HepG2 (cell line): ENCODE results near the gene CNP. TPM values are rescaled to one million over a fixed set of nuclear protein-coding genes. Genes with fewer than 3 reads are reported as not detected.

ENCODE experiments used
- HIVEP1 ChIP-seq: sonication (generic); formaldehyde crosslinking; IDR thresholded peaks from 2 replicates; pipeline ENCODE4 v1.4.0; 2020; ENCODE audit warnings: mild to moderate bottlenecking, missing genetic modification reagents
- MAFG ChIP-seq: sonication (generic); formaldehyde crosslinking; IDR thresholded peaks from 2 replicates; pipeline ENCODE4 v1.5.1; 2020; ENCODE audit warnings: mild to moderate bottlenecking, missing genetic modification reagents
- PRPF4 ChIP-seq: fragments of 200-400 bp; formaldehyde crosslinking; IDR thresholded peaks from 2 replicates; pipeline ENCODE4 v1.6.1; 2016; ENCODE audit warnings: low read length, low read depth; ENCODE audit not compliant: poor library complexity, severe bottlenecking
- SNAI1 ChIP-seq: sonication (generic); formaldehyde crosslinking; IDR thresholded peaks from 2 replicates; pipeline ENCODE4 v1.5.0; 2020; ENCODE audit warnings: mild to moderate bottlenecking, missing genetic modification reagents, borderline replicate concordance
- YEATS2 ChIP-seq: sonication (generic); formaldehyde crosslinking; IDR thresholded peaks from 2 replicates; pipeline ENCODE4 v1.4.0; 2020; ENCODE audit warnings: missing genetic modification reagents, borderline replicate concordance
- ZBED4 ChIP-seq: sonication (generic); formaldehyde crosslinking; IDR thresholded peaks from 2 replicates; pipeline ENCODE4 v1.4.0; 2020; ENCODE audit warnings: missing genetic modification reagents, borderline replicate concordance
- ZBTB20 ChIP-seq: sonication (generic); formaldehyde crosslinking; IDR thresholded peaks from 2 replicates; pipeline ENCODE4 v1.8.1; 2023; ENCODE audit warnings: missing genetic modification reagents, low read depth, mild to moderate bottlenecking, borderline replicate concordance
- ZBTB44 ChIP-seq: sonication (generic); formaldehyde crosslinking; IDR thresholded peaks from 2 replicates; pipeline ENCODE4 v1.4.0; 2020; ENCODE audit warnings: missing genetic modification reagents
- ZKSCAN1 ChIP-seq: fragments of 150-350 bp; IDR thresholded peaks from 2 replicates; pipeline ENCODE4 v1.6.1; 2014; ENCODE audit warnings: low read length
- ZNF75D ChIP-seq: sonication (generic); formaldehyde crosslinking; IDR thresholded peaks from 2 replicates; pipeline ENCODE4 v1.8.1; 2023; ENCODE audit warnings: missing genetic modification reagents, mild to moderate bottlenecking, borderline replicate concordance
- polyA plus RNA-seq, 8 experiments: library from polyadenylated mRNA; depleted of rRNA in 3 of 8; stranded (reverse) in 7 of 8; unstranded in 1 of 8; fragments of >200 nt; fragmentation: Illumina TruSeq in 4 of 8; extraction: Trizol in 4 of 8; gene quantifications; 2 replicates each; pipeline versions ENCODE4 v1.2.1 to v1.2.3, GENCODE V29; 2011 to 2016; ENCODE audit warnings: low read depth in 4 of 8, missing spikeins in 1 of 8, mixed read lengths in 1 of 8; ENCODE audit not compliant: insufficient read depth in 1 of 8
- total RNA-seq, 5 experiments: library from RNA; depleted of rRNA; stranded (reverse); fragments of >200 nt; fragmentation: Illumina TruSeq; extraction: Trizol; gene quantifications; 2 replicates each; pipeline ENCODE4 v1.2.3, GENCODE V29; 2016; ENCODE audit warnings: low read depth in 1 of 5
- TF ChIP-seq, protein P1 (sequence below): IDR thresholded peaks from 2 replicates; pipeline ENCODE4 v1.6.1; 2016
- TF ChIP-seq, protein P2 (sequence below): sonication (generic); formaldehyde crosslinking; IDR thresholded peaks from 2 replicates; pipeline ENCODE4 v1.5.1; 2020; ENCODE audit warnings: mild to moderate bottlenecking, moderate library complexity, missing genetic modification reagents
- TF ChIP-seq, protein P3 (sequence below): sonication (generic); formaldehyde crosslinking; IDR thresholded peaks from 2 replicates; pipeline ENCODE4 v1.4.0; 2020; ENCODE audit warnings: missing genetic modification reagents, mild to moderate bottlenecking, borderline replicate concordance

The CNP gene
- total and polyA plus RNA-seq, 2 of the 13 experiments (the other 11 are each of a cell fraction or from before 2014, with no cell fraction given): 97.2 to 161 TPM

GRCh38 chr17:42016941-42017865, 50.6 kb downstream of the CNP start, which contains the start of gene DNAJC7 (continued):
- TF ChIP-seq ZNF75D (CRISPR knock-in tag) (peak; percentile 70; the same call in 1 of the 2 replicates), YEATS2 (CRISPR knock-in tag) (peak; percentile 95), SNAI1 (CRISPR knock-in tag) (peak; percentile 99; the same call in 1 of the 2 replicates), MAFG (no peak), HIVEP1 (CRISPR knock-in tag) (peak; percentile 81), ZKSCAN1 (0 out of 2 replicates have a peak, but pooled peaks have one; percentile 7), ZBTB44 (CRISPR knock-in tag) (no peak; the same call in 1 of the 2 replicates), ZBED4 (peak; percentile 76; the same call in 1 of the 2 replicates), ZBTB20 (CRISPR knock-in tag) (peak; percentile 76; the same call in 1 of the 2 replicates), PRPF4 (no peak)
- TF ChIP-seq, protein P1, sequence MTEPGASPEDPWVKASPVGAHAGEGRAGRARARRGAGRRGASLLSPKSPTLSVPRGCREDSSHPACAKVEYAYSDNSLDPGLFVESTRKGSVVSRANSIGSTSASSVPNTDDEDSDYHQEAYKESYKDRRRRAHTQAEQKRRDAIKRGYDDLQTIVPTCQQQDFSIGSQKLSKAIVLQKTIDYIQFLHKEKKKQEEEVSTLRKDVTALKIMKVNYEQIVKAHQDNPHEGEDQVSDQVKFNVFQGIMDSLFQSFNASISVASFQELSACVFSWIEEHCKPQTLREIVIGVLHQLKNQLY (CRISPR knock-in tag): 0 out of 2 replicates have a peak, but pooled peaks have one; percentile 52
- TF ChIP-seq, protein P2, sequence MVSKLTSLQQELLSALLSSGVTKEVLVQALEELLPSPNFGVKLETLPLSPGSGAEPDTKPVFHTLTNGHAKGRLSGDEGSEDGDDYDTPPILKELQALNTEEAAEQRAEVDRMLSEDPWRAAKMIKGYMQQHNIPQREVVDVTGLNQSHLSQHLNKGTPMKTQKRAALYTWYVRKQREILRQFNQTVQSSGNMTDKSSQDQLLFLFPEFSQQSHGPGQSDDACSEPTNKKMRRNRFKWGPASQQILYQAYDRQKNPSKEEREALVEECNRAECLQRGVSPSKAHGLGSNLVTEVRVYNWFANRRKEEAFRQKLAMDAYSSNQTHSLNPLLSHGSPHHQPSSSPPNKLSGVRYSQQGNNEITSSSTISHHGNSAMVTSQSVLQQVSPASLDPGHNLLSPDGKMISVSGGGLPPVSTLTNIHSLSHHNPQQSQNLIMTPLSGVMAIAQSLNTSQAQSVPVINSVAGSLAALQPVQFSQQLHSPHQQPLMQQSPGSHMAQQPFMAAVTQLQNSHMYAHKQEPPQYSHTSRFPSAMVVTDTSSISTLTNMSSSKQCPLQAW: peak; percentile 92
- TF ChIP-seq, protein P3, sequence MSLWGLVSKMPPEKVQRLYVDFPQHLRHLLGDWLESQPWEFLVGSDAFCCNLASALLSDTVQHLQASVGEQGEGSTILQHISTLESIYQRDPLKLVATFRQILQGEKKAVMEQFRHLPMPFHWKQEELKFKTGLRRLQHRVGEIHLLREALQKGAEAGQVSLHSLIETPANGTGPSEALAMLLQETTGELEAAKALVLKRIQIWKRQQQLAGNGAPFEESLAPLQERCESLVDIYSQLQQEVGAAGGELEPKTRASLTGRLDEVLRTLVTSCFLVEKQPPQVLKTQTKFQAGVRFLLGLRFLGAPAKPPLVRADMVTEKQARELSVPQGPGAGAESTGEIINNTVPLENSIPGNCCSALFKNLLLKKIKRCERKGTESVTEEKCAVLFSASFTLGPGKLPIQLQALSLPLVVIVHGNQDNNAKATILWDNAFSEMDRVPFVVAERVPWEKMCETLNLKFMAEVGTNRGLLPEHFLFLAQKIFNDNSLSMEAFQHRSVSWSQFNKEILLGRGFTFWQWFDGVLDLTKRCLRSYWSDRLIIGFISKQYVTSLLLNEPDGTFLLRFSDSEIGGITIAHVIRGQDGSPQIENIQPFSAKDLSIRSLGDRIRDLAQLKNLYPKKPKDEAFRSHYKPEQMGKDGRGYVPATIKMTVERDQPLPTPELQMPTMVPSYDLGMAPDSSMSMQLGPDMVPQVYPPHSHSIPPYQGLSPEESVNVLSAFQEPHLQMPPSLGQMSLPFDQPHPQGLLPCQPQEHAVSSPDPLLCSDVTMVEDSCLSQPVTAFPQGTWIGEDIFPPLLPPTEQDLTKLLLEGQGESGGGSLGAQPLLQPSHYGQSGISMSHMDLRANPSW (CRISPR knock-in tag): no peak; the same call in 1 of the 2 replicates
